ENCODE results near the gene STARD6. TPM values are rescaled to one million over a fixed set of nuclear protein-coding genes. Genes with fewer than 3 reads are reported as not detected.

The STARD6 gene, protein sequence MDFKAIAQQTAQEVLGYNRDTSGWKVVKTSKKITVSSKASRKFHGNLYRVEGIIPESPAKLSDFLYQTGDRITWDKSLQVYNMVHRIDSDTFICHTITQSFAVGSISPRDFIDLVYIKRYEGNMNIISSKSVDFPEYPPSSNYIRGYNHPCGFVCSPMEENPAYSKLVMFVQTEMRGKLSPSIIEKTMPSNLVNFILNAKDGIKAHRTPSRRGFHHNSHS
- not detected for total RNA-seq
- polyA plus RNA-seq: not detected

DNA sequence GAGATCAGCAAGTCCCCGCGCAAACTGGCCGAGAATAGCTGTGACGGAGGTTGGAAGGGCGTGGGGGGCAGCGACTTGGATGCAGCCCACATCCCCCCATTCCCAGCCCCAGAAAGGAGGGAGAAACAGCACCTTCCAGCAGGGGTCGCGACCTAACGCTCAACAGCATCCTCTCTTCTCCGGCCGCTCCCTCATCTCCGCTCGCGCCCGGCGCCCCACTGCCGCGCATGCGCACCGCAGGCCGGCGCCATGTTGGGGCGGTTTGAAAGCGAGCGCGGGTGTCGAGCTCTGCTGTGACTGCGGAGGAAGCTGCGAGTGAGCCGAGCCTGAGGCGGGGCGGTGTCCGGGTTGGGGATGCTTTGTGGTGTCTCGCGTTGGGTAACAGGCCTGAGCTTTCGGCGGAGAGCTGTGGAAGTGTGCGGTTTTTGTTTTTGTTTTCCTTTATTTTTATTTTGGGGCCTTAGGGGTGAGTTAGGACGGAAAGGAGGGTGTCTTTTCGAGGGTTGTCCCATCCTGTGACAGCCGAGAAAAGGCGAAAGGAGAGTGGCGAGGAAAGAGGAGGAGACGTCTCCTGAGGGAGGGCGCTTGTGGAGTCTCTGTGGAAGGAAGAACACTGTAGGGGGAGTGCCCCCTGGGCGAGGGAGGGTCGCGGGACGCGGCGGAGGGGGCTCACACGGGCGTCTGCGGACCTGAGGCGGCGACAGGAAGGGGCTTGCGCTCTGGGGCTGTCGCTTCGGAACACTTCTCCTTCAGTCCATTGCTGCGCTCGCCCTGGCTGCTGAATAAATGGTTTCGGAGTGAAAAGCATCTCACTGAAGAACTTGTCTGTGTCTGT, at the start of gene STARD6, which contains the start of gene C18orf54:
Gene STARD6 (minus strand): TSS at position 199 of the 835 bp plus-strand sequence. CDS start 3,285 bp downstream, outside the sequence.
Gene C18orf54 (plus strand): TSS at position 247 of the 835 bp plus-strand sequence. CDS start 2,667 bp downstream, outside the sequence.
- Histone ChIP-seq H3K4me1 (peaks cover 0 to 6% (median 0%) of the 10 kb centered on the region in 3 donors), H3K27ac (peak within 1 kb of the TSS in 1 of 4 donors; percentile 22), H3K4me3 (peak within 1 kb of the TSS; percentile 38 to 73 (median 55)), H3K36me3 (no peaks in the 10 kb centered on the region), H3K27me3 (peaks cover 0 to 12% (median 0%) of the 10 kb centered on the region in 4 donors), H3K9me3 (no peaks in the 10 kb centered on the region)
- peak; percentile 67 to 92 (median 82) for DNase-seq
- ATAC-seq: peak; percentile 98 to 100 (median 99)
- intact Hi-C loops (cut with DNase I): no loop called here
- no peak for FAIRE-seq
- WGBS, 2 donors: 0% methylated on average over 60 to 62 of the region's 62 CpGs
- TF ChIP-seq, protein P1, sequence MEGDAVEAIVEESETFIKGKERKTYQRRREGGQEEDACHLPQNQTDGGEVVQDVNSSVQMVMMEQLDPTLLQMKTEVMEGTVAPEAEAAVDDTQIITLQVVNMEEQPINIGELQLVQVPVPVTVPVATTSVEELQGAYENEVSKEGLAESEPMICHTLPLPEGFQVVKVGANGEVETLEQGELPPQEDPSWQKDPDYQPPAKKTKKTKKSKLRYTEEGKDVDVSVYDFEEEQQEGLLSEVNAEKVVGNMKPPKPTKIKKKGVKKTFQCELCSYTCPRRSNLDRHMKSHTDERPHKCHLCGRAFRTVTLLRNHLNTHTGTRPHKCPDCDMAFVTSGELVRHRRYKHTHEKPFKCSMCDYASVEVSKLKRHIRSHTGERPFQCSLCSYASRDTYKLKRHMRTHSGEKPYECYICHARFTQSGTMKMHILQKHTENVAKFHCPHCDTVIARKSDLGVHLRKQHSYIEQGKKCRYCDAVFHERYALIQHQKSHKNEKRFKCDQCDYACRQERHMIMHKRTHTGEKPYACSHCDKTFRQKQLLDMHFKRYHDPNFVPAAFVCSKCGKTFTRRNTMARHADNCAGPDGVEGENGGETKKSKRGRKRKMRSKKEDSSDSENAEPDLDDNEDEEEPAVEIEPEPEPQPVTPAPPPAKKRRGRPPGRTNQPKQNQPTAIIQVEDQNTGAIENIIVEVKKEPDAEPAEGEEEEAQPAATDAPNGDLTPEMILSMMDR (IDR thresholded peaks at IDR 0.05): no peak

DNA sequence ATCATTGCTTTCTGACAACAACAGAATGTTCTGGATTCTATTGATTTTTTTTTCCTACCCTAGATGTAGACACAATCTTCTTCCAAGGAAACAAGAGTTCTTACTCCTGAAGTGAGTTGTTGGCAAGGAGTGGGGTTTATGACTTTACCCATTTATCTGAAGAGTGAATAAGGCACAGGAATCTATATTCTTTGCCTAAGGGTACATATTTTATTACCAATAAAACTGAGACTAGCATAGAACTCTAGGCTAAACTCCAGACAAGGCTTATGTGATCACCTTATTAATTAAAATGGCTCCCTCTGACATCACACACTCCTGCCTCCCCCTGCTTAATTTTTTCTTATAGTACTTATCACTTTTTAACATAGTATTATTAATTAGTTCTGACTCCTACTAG, 47.6 kb upstream of the STARD6 start:
- Histone ChIP-seq H3K27me3 (no peaks in the 10 kb centered on the region), H3K27ac (no peak overlapping the region), H3K36me3 (no peaks in the 10 kb centered on the region), H3K4me1 (no peaks in the 10 kb centered on the region), H3K4me3 (no peak overlapping the region), H3K9me3 (no peaks in the 10 kb centered on the region)
- intact Hi-C loops (cut with DNase I): no loop called here
- FAIRE-seq: no peak
- no peak for ATAC-seq
- TF ChIP-seq, protein P1 (IDR thresholded peaks at IDR 0.05): no peak
- DNase-seq: no peak

GRCh38 chr18:54396760-54397159, 39.1 kb upstream of the STARD6 start:
- intact Hi-C loops (cut with DNase I): no loop called here
- WGBS, 2 donors: 49 to 60% methylated on average over 1 of the region's 1 CpG
- FAIRE-seq (no peak), DNase-seq (no peak), ATAC-seq (no peak)
- TF ChIP-seq, protein P1 (IDR thresholded peaks at IDR 0.05): no peak
- Histone ChIP-seq H3K4me3 (no peak overlapping the region), H3K27me3 (no peaks in the 10 kb centered on the region), H3K9me3 (no peaks in the 10 kb centered on the region), H3K36me3 (no peaks in the 10 kb centered on the region), H3K4me1 (no peaks in the 10 kb centered on the region), H3K27ac (no peak overlapping the region)

GRCh38 chr18:54393648-54394294, 36.1 kb upstream of the STARD6 start:
- H3K4me1 ChIP-seq: no peaks in the 10 kb centered on the region
- FAIRE-seq (no peak), DNase-seq (no peak), ATAC-seq (no peak)
- intact Hi-C loops (cut with DNase I): no loop called here
- TF ChIP-seq, protein P1 (IDR thresholded peaks at IDR 0.05): no peak
- 54 to 55% methylated on average over 1 of the region's 1 CpG for WGBS, 2 donors
- no peak overlapping the region for H3K4me3 ChIP-seq
- no peaks in the 10 kb centered on the region for H3K36me3 ChIP-seq
- no peaks in the 10 kb centered on the region for H3K27me3 ChIP-seq
- H3K27ac ChIP-seq: no peak overlapping the region
- H3K9me3 ChIP-seq: no peaks in the 10 kb centered on the region

Data from pancreas (tissue), 10 donors.